GM18951 (cell line): ENCODE measurements around the gene SAMD4B.
"Not testable (repeated sequence)": the region's sequence is repeated elsewhere in the genome, so short reads cannot be mapped to it uniquely, and the experiment has no call there.

Source experiments
- POLR2A ChIP-seq: IDR thresholded peaks from 4 replicates; pipeline ENCODE4 v1.6.1; 2011; ENCODE audit warnings: mild to moderate bottlenecking; ENCODE audit not compliant: insufficient read length, insufficient read depth; ENCODE audit errors: extremely low read depth
- in situ Hi-C: fragments of 300-500 bp; cut with MboI; formaldehyde crosslinking; loops from one replicate; pipeline ENCODE4 v1.12.0; 2022; ENCODE audit warnings: low sequenced_read_pairs, mixed read lengths, inconsistent platforms; ENCODE audit not compliant: unreplicated experiment

The SAMD4B gene

GRCh38 chr19:39318071-39318470 lies 24.1 kb upstream of the SAMD4B start:
- in situ Hi-C loops = no loop called here
- no peak for TF ChIP-seq POLR2A

GRCh38 chr19:39318690-39319089 lies 23.5 kb upstream of the SAMD4B start:
- in situ Hi-C loops = no loop called here
- TF ChIP-seq POLR2A = no peak

GRCh38 chr19:39319098-39319891 lies 22.9 kb upstream of the SAMD4B start:
- no peak for TF ChIP-seq POLR2A
- in situ Hi-C loops = no loop called here

- in situ Hi-C loops = no loop called here
- no peak for TF ChIP-seq POLR2A
These were observed 22.4 kb upstream of the SAMD4B start for GRCh38 chr19:39319892-39320248.

GRCh38 chr19:39321117-39321831 lies 20.9 kb upstream of the SAMD4B start:
- in situ Hi-C loops = no loop called here

GRCh38 chr19:39321832-39322176 lies 20.4 kb upstream of the SAMD4B start:
- TF ChIP-seq POLR2A = no peak
- in situ Hi-C loops = no loop called here

More at GRCh38 chr19:39321117-39321831, 20.9 kb upstream of the SAMD4B start:
- no peak for TF ChIP-seq POLR2A

GRCh38 chr19:39324242-39324842 lies 17.9 kb upstream of the SAMD4B start:
- in situ Hi-C loops = no loop called here
- no peak for TF ChIP-seq POLR2A

- in situ Hi-C loops = no loop called here
- no peak for TF ChIP-seq POLR2A
These were observed 16.2 kb upstream of the SAMD4B start for GRCh38 chr19:39325778-39326665.

GRCh38 chr19:39327363-39328045 lies 14.7 kb upstream of the SAMD4B start:
- no peak for TF ChIP-seq POLR2A
- in situ Hi-C loops = no loop called here

GRCh38 chr19:39328046-39328705 lies 14.0 kb upstream of the SAMD4B start:
- in situ Hi-C loops = no loop called here
- no peak for TF ChIP-seq POLR2A

GRCh38 chr19:39329948-39330347 lies 12.3 kb upstream of the SAMD4B start:
- TF ChIP-seq POLR2A = no peak
- in situ Hi-C loops = no loop called here

- in situ Hi-C loops = no loop called here
These were observed 9.9 kb upstream of the SAMD4B start for GRCh38 chr19:39332293-39332692.

GRCh38 chr19:39332738-39333137 lies 9.5 kb upstream of the SAMD4B start:
- in situ Hi-C loops = not testable (repeated sequence)

More at GRCh38 chr19:39332293-39332692, 9.9 kb upstream of the SAMD4B start:
- no peak for TF ChIP-seq POLR2A
